ENCODE data around the gene CCR5AS.

- TF ChIP-seq, protein P1, sequence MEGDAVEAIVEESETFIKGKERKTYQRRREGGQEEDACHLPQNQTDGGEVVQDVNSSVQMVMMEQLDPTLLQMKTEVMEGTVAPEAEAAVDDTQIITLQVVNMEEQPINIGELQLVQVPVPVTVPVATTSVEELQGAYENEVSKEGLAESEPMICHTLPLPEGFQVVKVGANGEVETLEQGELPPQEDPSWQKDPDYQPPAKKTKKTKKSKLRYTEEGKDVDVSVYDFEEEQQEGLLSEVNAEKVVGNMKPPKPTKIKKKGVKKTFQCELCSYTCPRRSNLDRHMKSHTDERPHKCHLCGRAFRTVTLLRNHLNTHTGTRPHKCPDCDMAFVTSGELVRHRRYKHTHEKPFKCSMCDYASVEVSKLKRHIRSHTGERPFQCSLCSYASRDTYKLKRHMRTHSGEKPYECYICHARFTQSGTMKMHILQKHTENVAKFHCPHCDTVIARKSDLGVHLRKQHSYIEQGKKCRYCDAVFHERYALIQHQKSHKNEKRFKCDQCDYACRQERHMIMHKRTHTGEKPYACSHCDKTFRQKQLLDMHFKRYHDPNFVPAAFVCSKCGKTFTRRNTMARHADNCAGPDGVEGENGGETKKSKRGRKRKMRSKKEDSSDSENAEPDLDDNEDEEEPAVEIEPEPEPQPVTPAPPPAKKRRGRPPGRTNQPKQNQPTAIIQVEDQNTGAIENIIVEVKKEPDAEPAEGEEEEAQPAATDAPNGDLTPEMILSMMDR (IDR thresholded peaks at IDR 0.05): no peak
- TF ChIP-seq EZH2 (IDR thresholded peaks at IDR 0.05): no peak
These were observed 1.4 kb downstream of the CCR5AS start for GRCh38 chr3:46405301-46406019.

Data from neural progenitor cell (in vitro differentiated cells).